ENCODE results near the gene ZNF428. TPM values are rescaled to one million over a fixed set of nuclear protein-coding genes. Genes with fewer than 3 reads are reported as not detected.

The ZNF428 gene, protein sequence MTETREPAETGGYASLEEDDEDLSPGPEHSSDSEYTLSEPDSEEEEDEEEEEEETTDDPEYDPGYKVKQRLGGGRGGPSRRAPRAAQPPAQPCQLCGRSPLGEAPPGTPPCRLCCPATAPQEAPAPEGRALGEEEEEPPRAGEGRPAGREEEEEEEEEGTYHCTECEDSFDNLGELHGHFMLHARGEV
- polyA plus RNA-seq (2013, experiment 1 of 4), result 58.6 TPM
- polyA plus RNA-seq (2013, experiment 2 of 4), result 49.4 TPM
- polyA plus RNA-seq (2013, experiment 3 of 4), result 52.6 TPM
- polyA plus RNA-seq (2013, experiment 4 of 4), result 53.1 TPM

DNA sequence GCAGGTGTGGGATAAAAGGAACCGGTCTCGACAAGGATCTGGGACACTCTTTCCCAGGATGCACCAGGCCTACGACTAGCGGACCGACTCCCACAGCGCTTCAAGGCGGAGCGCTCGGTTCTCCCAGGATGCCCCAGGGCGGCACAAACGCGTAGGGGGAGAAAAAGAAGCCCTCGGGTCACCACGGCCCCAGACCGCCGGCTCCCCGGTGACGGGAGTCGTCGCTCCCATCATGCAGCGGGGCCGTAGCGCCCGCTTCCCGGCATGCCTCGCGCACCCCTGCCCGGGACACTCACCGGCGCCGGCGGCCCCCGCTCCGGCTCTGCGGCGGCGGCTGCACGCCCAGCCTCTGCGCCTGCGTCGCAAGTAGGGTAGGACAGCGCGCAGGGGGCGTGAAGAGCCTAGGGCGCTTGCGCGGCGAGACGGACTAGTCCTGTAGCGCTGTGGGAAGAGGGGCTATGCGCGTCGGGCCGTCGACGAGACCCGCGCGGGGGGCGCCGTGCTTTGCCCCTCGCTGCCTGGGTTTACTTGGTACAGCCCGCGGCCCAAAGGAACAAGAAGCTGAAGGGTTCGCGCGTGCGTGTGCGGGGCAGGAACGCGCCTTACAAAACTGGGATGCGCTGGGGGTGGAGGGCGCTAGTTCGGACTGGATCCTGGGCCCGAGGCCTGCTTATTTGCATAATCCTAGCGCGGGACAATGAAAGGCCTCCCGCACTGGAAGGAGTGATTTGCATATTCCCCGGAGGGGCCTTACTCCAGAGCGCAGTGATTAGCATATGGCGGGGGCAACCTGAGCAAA is at the start of gene ZNF428:
TSS of gene ZNF428 (minus strand) at position 368 of the 799 bp plus-strand sequence. CDS start 5,325 bp downstream, outside the sequence.
- Histone ChIP-seq H3K27me3 (ENCODE audit: control insufficient read depth, insufficient read depth, low read length, poor library complexity, severe bottlenecking) (no peaks in the 10 kb centered on the region), H3K9me3 (ENCODE audit: control insufficient read depth, low read length) (no peaks in the 10 kb centered on the region), H3K4me1 (ENCODE audit: control insufficient read depth, insufficient read depth, low read length) (peaks cover 4% of the 10 kb centered on the region), H3K4me3 (ENCODE audit: insufficient read depth, low read depth, low read length) (peak within 1 kb of the TSS; percentile 52), H3K36me3 (ENCODE audit: control insufficient read depth, insufficient read depth, low read length) (peaks cover 2% of the 10 kb centered on the region), H3K27ac (ENCODE audit: insufficient read depth, low read depth, low read length, poor library complexity, severe bottlenecking) (peak within 1 kb of the TSS; percentile 100)
- 0% methylated on average over 81 of the region's 81 CpGs for WGBS, 2 experiments

DNA sequence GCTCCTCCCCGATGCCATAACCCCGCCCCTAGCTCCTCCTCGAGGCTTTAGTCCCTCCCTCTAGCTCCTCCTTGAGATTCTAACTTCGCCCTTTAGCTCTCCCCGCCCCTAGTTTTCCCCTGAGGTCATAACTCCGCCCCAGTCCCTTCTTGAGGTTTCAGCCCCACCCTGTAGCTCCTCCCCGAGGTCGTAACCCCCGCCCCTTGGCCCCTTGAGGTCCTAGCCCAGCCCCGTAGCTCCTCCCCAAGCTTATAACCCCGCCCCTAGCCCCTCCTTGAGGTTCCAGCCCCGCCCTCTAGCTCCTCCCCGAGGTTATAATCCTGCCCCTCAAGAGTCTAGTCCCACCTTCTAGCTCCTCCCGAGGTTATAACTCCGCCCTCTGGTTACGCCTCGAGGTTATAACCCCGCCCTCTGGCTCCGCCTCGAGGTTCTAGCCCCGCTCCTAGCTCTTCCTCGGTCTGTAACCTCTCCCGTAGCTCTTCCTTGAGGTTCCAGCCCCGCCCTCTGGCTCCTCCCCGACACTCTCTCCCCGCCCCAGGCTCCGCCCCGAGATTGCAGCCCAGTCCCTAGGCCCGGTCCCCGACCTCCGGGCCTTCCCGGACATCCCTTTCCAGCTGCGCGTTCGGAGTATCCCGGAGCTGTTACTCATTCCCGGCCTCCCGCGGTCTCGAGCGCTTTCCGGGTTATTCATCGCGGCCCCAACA is 49.1 kb upstream of the ZNF428 start:
- H3K9me3 ChIP-seq (ENCODE audit: control insufficient read depth, low read length), result no peaks in the 10 kb centered on the region
- H3K36me3 ChIP-seq (ENCODE audit: control insufficient read depth, insufficient read depth, low read length), result no peaks in the 10 kb centered on the region
- peaks cover 25% of the 10 kb centered on the region for H3K27me3 ChIP-seq (ENCODE audit: control insufficient read depth, insufficient read depth, low read length, poor library complexity, severe bottlenecking)
- WGBS, 2 experiments, result 0% methylated on average over 44 of the region's 44 CpGs
- H3K4me1 ChIP-seq (ENCODE audit: control insufficient read depth, insufficient read depth, low read length), result no peaks in the 10 kb centered on the region
- peak overlapping the region; percentile 37 for H3K4me3 ChIP-seq (ENCODE audit: insufficient read depth, low read depth, low read length)
- H3K27ac ChIP-seq (ENCODE audit: insufficient read depth, low read depth, low read length, poor library complexity, severe bottlenecking), result no peak overlapping the region

DNA sequence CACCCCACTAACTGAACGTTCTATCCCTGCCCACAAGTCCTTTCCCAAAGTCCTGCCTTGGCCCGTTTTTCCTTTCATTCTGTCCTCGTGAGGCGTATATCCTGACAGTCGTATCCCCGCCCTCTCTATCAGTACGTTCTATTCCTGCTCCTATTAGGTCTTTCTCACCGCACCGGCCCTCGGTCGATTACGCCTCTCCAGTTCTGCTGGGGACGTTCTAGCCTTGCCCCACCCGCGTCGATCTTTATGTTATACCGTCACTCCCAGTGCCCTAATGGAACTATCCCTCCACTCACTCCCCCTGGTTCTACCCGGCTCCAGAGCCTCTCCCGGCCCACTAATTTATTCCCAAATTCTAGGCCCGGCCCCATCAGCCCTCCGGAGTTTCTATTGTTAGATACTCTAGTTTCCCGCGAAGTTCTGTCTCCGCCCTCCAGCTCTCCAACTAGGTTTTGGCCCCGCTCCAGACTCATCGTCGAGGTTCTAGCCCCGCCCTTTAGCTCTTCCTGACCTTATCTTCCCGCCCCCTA is 48.5 kb upstream of the ZNF428 start:
- 29 to 30% methylated on average over 29 of the region's 29 CpGs for WGBS, 2 experiments
- Histone ChIP-seq H3K27me3 (ENCODE audit: control insufficient read depth, insufficient read depth, low read length, poor library complexity, severe bottlenecking) (peaks cover 25% of the 10 kb centered on the region), H3K9me3 (ENCODE audit: control insufficient read depth, low read length) (no peaks in the 10 kb centered on the region), H3K4me1 (ENCODE audit: control insufficient read depth, insufficient read depth, low read length) (no peaks in the 10 kb centered on the region), H3K4me3 (ENCODE audit: insufficient read depth, low read depth, low read length) (peak overlapping the region; percentile 33), H3K27ac (ENCODE audit: insufficient read depth, low read depth, low read length, poor library complexity, severe bottlenecking) (peak overlapping the region; percentile 86), H3K36me3 (ENCODE audit: control insufficient read depth, insufficient read depth, low read length) (no peaks in the 10 kb centered on the region)

DNA sequence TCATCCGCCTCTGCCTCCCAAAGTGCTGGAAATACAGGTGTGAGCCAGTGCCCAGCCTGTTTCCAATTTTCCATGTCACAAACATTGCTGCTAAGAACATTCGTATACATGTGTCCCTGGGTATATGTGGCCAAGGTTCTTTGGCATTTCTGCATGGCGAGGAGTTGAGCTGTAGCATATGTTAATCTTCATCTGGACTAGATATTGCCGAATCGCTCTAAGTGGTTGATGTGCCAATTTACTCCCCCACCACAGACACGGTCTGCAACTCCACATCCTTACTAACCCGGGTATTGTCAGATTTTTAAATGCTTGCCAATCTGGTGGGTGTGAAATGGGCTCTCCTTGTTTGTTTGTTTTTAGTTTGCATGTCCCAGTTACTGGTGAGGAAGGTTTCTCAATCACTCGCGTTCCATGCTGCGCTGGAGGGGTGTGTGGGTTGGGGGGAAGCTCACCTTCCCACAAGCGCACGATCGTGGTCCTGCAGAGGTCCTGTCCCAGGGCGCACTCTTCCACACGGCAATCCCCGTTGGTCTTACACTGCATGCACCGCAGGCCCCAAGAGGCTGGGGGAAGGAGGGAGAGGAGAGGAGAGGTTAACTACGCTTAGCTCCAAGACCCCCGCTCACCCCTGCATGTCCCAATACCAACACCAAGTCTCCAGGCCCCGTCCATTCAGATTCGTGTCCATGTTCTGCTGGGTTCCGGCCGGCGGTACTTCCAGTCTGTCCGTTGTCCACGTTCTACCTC is 47.9 kb upstream of the ZNF428 start:
- no peaks in the 10 kb centered on the region for H3K9me3 ChIP-seq (ENCODE audit: control insufficient read depth, low read length)
- H3K27me3 ChIP-seq (ENCODE audit: control insufficient read depth, insufficient read depth, low read length, poor library complexity, severe bottlenecking), result peaks cover 25% of the 10 kb centered on the region
- H3K36me3 ChIP-seq (ENCODE audit: control insufficient read depth, insufficient read depth, low read length), result no peaks in the 10 kb centered on the region
- H3K27ac ChIP-seq (ENCODE audit: insufficient read depth, low read depth, low read length, poor library complexity, severe bottlenecking), result peak overlapping the region; percentile 86
- peak overlapping the region; percentile 33 for H3K4me3 ChIP-seq (ENCODE audit: insufficient read depth, low read depth, low read length)
- 85 to 91% methylated on average over 26 of the region's 26 CpGs for WGBS, 2 experiments
- no peaks in the 10 kb centered on the region for H3K4me1 ChIP-seq (ENCODE audit: control insufficient read depth, insufficient read depth, low read length)

DNA sequence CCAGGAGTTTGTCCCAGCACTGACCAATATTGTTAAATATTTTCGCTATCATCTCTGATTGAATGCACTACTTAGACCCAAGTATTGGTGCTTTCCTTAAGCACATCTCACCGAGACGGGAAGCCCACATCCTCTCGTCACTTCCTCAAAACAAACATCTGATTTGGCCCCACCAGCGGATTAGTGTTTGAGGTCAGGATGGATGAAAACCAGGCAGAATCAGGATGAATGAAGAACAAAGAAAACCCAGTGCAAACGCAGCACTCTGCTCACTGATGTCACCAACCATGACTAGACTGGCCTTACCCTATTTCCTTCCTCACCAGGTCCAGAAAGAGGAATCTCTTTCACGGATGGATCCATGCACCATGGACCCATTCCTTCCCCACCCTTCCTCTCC is 44.6 kb upstream of the ZNF428 start:
- peaks cover 3% of the 10 kb centered on the region for H3K27me3 ChIP-seq (ENCODE audit: control insufficient read depth, insufficient read depth, low read length, poor library complexity, severe bottlenecking)
- no peaks in the 10 kb centered on the region for H3K36me3 ChIP-seq (ENCODE audit: control insufficient read depth, insufficient read depth, low read length)
- H3K4me3 ChIP-seq (ENCODE audit: insufficient read depth, low read depth, low read length), result no peak overlapping the region
- no peak overlapping the region for H3K27ac ChIP-seq (ENCODE audit: insufficient read depth, low read depth, low read length, poor library complexity, severe bottlenecking)
- WGBS, 2 experiments, result 91 to 93% methylated on average over 7 of the region's 7 CpGs
- H3K9me3 ChIP-seq (ENCODE audit: control insufficient read depth, low read length), result no peaks in the 10 kb centered on the region
- no peaks in the 10 kb centered on the region for H3K4me1 ChIP-seq (ENCODE audit: control insufficient read depth, insufficient read depth, low read length)

DNA sequence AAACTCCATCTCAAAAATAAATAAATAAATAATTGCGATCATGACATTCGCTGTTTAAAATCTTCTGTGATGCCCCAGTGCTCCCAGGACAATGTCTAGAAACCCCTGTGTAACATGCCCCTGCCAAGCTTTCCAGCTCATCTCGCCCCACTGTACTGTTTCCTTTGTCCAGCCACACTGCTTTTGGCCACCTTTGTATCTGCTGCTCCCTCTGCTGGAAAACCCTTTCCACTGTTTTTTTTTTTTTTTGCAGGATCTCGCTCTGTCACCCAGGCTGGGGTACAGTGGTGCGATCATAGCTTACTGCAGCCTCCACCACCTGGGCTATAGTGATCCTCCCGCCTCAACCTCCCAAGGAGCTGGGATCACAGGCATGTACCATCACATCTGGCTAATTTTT is 43.1 kb upstream of the ZNF428 start:
- 84 to 87% methylated on average over 6 of the region's 6 CpGs for WGBS, 2 experiments
- Histone ChIP-seq H3K27me3 (ENCODE audit: control insufficient read depth, insufficient read depth, low read length, poor library complexity, severe bottlenecking) (no peaks in the 10 kb centered on the region), H3K9me3 (ENCODE audit: control insufficient read depth, low read length) (no peaks in the 10 kb centered on the region), H3K4me3 (ENCODE audit: insufficient read depth, low read depth, low read length) (no peak overlapping the region), H3K4me1 (ENCODE audit: control insufficient read depth, insufficient read depth, low read length) (no peaks in the 10 kb centered on the region), H3K36me3 (ENCODE audit: control insufficient read depth, insufficient read depth, low read length) (no peaks in the 10 kb centered on the region), H3K27ac (ENCODE audit: insufficient read depth, low read depth, low read length, poor library complexity, severe bottlenecking) (no peak overlapping the region)

DNA sequence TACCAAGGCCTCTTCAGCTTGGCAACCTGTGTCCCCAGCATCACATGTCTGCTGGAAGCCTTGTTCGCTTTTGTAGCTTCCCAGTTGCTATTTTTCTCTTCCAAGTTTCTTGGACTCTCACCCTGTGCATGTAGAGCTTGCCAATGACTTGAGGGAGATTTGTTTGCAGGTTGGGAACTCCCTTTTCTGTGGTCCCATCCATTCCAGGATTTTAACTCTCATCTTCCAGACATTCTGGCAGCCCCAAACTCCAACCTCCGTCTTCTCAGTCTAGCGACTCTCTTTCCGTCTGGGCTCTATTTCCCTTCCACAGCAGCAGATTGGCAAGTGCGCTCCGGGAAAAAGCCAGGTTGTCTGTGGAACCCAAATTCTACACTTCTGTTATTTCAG is 41.5 kb upstream of the ZNF428 start:
- Histone ChIP-seq H3K27me3 (ENCODE audit: control insufficient read depth, insufficient read depth, low read length, poor library complexity, severe bottlenecking) (no peaks in the 10 kb centered on the region), H3K36me3 (ENCODE audit: control insufficient read depth, insufficient read depth, low read length) (no peaks in the 10 kb centered on the region)
- 93 to 94% methylated on average over 6 of the region's 6 CpGs for WGBS, 2 experiments

DNA sequence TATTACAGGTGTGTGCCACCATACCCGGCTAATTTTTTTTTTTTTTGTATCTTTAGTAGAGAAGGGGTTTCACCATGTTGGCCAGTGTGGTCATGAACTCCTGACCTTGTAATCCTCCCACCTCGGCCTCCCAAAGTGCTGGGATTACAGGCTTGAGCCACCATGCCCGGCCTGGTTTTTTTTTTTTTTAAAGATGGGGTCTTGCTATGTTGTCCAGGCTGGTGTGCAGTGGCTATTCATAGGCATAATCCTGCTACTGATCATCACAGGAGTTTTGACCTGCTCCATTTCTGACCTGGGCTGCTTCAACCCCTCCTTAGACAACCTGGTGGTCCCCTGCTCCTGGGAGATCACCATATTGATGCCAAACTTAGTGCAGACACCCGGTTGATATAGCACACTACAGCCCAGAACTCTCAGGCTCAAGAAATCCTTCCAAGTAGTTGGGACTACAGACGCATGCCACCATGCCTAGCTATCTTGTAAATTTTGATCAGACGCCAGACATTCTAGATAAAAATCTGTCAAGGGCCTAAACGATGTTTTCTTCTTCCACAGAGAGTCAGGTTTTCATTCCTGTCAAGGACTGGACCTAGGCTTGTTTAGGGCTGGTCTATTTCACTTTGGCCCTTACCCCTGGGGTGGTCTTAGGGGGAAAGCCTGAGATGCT is 41.0 kb upstream of the ZNF428 start:
- WGBS, 2 experiments, result 94 to 96% methylated on average over 7 of the region's 7 CpGs
- H3K36me3 ChIP-seq (ENCODE audit: control insufficient read depth, insufficient read depth, low read length), result peaks cover 4% of the 10 kb centered on the region
- no peaks in the 10 kb centered on the region for H3K4me1 ChIP-seq (ENCODE audit: control insufficient read depth, insufficient read depth, low read length)
- H3K9me3 ChIP-seq (ENCODE audit: control insufficient read depth, low read length), result no peaks in the 10 kb centered on the region
- no peak overlapping the region for H3K27ac ChIP-seq (ENCODE audit: insufficient read depth, low read depth, low read length, poor library complexity, severe bottlenecking)
- H3K4me3 ChIP-seq (ENCODE audit: insufficient read depth, low read depth, low read length), result no peak overlapping the region
- no peaks in the 10 kb centered on the region for H3K27me3 ChIP-seq (ENCODE audit: control insufficient read depth, insufficient read depth, low read length, poor library complexity, severe bottlenecking)

More for the DNA sequence above, 41.5 kb upstream of the ZNF428 start:
- H3K27ac ChIP-seq (ENCODE audit: insufficient read depth, low read depth, low read length, poor library complexity, severe bottlenecking), result no peak overlapping the region
- no peak overlapping the region for H3K4me3 ChIP-seq (ENCODE audit: insufficient read depth, low read depth, low read length)
- no peaks in the 10 kb centered on the region for H3K9me3 ChIP-seq (ENCODE audit: control insufficient read depth, low read length)
- H3K4me1 ChIP-seq (ENCODE audit: control insufficient read depth, insufficient read depth, low read length), result no peaks in the 10 kb centered on the region

DNA sequence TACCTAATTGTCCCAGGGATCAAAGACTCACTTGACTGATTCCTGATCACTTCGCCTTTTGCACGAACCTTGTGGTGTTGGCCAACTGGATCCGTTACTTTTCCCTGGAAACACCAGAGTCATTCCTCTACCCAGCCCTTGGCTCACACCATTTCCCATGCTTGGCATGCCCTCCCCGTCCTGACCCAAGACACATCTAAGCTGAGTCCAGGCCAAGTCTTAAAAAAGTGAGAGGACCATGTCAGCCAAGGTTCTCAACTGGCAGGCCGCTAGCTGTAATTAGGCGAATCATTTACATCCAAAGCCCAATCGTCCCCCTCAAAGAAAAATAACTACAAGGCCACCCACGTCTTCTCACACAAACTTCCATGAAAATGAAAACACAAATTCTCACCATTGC is 39.1 kb upstream of the ZNF428 start:
- WGBS, 2 experiments, result 92% methylated on average over 8 of the region's 8 CpGs
- peaks cover 4% of the 10 kb centered on the region for H3K36me3 ChIP-seq (ENCODE audit: control insufficient read depth, insufficient read depth, low read length)
- no peaks in the 10 kb centered on the region for H3K9me3 ChIP-seq (ENCODE audit: control insufficient read depth, low read length)
- H3K27ac ChIP-seq (ENCODE audit: insufficient read depth, low read depth, low read length, poor library complexity, severe bottlenecking), result no peak overlapping the region
- no peaks in the 10 kb centered on the region for H3K4me1 ChIP-seq (ENCODE audit: control insufficient read depth, insufficient read depth, low read length)
- no peak overlapping the region for H3K4me3 ChIP-seq (ENCODE audit: insufficient read depth, low read depth, low read length)
- H3K27me3 ChIP-seq (ENCODE audit: control insufficient read depth, insufficient read depth, low read length, poor library complexity, severe bottlenecking), result no peaks in the 10 kb centered on the region
